DND-41 (cell line): ENCODE results near the gene SLC22A4.

Experiments
- CTCF ChIP-seq: IDR thresholded peaks from 2 replicates; pipeline ENCODE4 v1.5.1; 2012; ENCODE audit warnings: borderline replicate concordance, low read length, moderate library complexity, mild to moderate bottlenecking; ENCODE audit not compliant: poor library complexity, severe bottlenecking; ENCODE audit errors: extremely low read depth
- EZH2 ChIP-seq: IDR thresholded peaks from 3 replicates; pipeline ENCODE4 v1.6.1; 2012; ENCODE audit warnings: borderline replicate concordance, low read depth, mild to moderate bottlenecking, moderate library complexity, low read length, inconsistent platforms; ENCODE audit not compliant: severe bottlenecking

- no peak for TF ChIP-seq CTCF
- no peak for TF ChIP-seq EZH2
Measured at GRCh38 chr5:132344775-132345514, 50.8 kb downstream of the SLC22A4 start.
